Endodermal cell (in vitro differentiated cells): ENCODE measurements around the gene ARHGEF12. TPM values are rescaled to one million over a fixed set of nuclear protein-coding genes. Genes with fewer than 3 reads are reported as not detected.

Experiments
- DNase-seq: peaks from one replicate; pipeline ENCODE4 v3.0.0-alpha.2; 2017
- H3K27ac ChIP-seq: 2 replicates; pipeline ENCODE4 v1.5.1; 2013; ENCODE audit warnings: mild to moderate bottlenecking, low read depth, low read length, moderate library complexity
- H3K27me3 ChIP-seq: 2 replicates; pipeline ENCODE4 v1.6.1; 2013; ENCODE audit warnings: mild to moderate bottlenecking, low read length, moderate library complexity; ENCODE audit not compliant: insufficient read depth, control insufficient read depth, poor library complexity, severe bottlenecking
- H3K36me3 ChIP-seq: 2 replicates; pipeline ENCODE4 v1.7.0; 2013; ENCODE audit warnings: mild to moderate bottlenecking, low read length, moderate library complexity; ENCODE audit not compliant: control insufficient read depth, insufficient read depth
- H3K4me1 ChIP-seq: one replicate; pipeline ENCODE4 v1.7.0; 2013; ENCODE audit warnings: low read length; ENCODE audit not compliant: control insufficient read depth, insufficient read depth
- H3K4me3 ChIP-seq: 2 replicates; pipeline ENCODE4 v1.5.1; 2013; ENCODE audit warnings: mild to moderate bottlenecking, low read length, moderate library complexity
- H3K9ac ChIP-seq: 2 replicates; pipeline ENCODE4 v1.6.1; 2013; ENCODE audit warnings: mild to moderate bottlenecking, low read length, moderate library complexity; ENCODE audit not compliant: poor library complexity, severe bottlenecking; ENCODE audit errors: extremely low read depth
- H3K9me3 ChIP-seq: 2 replicates; pipeline ENCODE4 v1.6.1; 2013; ENCODE audit warnings: mild to moderate bottlenecking, low read length, moderate library complexity; ENCODE audit not compliant: control insufficient read depth
- H3K27ac Mint-ChIP-seq: 2 replicates; pipeline ENCODE4 v1.8.0; 2020; ENCODE audit warnings: mixed read lengths
- H3K27me3 Mint-ChIP-seq: 2 replicates; pipeline ENCODE4 v1.8.0; 2021; ENCODE audit warnings: mild to moderate bottlenecking, mixed read lengths; ENCODE audit not compliant: insufficient read depth
- H3K36me3 Mint-ChIP-seq: 2 replicates; pipeline ENCODE4 v1.8.0; 2020; ENCODE audit warnings: low read depth, mixed read lengths
- H3K4me1 Mint-ChIP-seq: 2 replicates; pipeline ENCODE4 v1.8.0; 2020; ENCODE audit warnings: mixed read lengths
- H3K4me3 Mint-ChIP-seq: 2 replicates; pipeline ENCODE4 v1.8.0; 2020; ENCODE audit warnings: mild to moderate bottlenecking, moderate library complexity, mixed read lengths
- H3K9me3 Mint-ChIP-seq: 2 replicates; pipeline ENCODE4 v1.8.0; 2020; ENCODE audit warnings: mild to moderate bottlenecking, mixed read lengths
- WGBS, 2 experiments: methylation state at CpG; one replicate each; pipeline versions ENCODE4 v1.1.5 to v1.1.7; 2013; ENCODE audit warnings: missing lambda C conversion rate in 2 of 2, mixed read lengths in 1 of 2; ENCODE audit not compliant: insufficient coverage in 1 of 2, insufficient read length in 1 of 2; 5-methylcytosine and 5-hydroxymethylcytosine counted together
- total RNA-seq, 2 donors: library from RNA; stranded (reverse); fragmentation: NEBNext Ultra II Directional in 1 of 2; extraction: Animal tissue kit (Norgen Biotek cat#: 25700) in 1 of 2; gene quantifications; 2 replicates in 1 of 2; 3 replicates in 1 of 2; pipeline ENCODE4 v1.2.1, GENCODE V29; 2021
- TF ChIP-seq, protein P1 (sequence below): fragments of 200-600 bp; sonication (generic); conservative IDR thresholded peaks from 2 replicates; pipeline ENCODE4 v1.5.0; 2021; ENCODE audit warnings: antibody characterized with exemption, mild to moderate bottlenecking

Gene ARHGEF12
- total RNA-seq, 2 donors from 2014 or later, result 35.3 to 38.7 TPM

DNA sequence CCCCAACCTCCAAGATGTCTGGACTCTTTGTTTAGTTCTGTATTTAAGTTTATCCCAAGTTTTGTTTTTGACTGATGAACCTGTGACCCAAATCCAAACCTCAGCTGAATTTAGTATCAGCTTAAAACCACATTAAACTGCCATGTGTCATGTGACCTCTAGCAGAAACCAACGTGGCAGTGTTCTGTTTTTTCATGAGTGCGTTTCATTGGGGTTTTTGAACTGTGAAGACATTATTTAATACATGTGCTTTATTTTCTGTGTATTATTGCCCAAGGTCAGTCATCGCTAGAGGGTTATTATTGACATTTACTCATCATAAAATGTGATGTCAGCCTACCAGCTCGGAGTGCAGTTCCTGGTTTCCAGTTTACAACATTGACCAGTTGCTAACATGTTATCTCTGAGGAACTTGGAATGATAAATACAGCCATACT, 9.3 kb upstream of the ARHGEF12 start:
- DNase-seq, result no peak
- peaks cover 20% of the 10 kb centered on the region for H3K36me3 Mint-ChIP-seq
- peaks cover 5% of the 10 kb centered on the region for H3K27me3 Mint-ChIP-seq
- H3K9me3 Mint-ChIP-seq, result no peaks in the 10 kb centered on the region
- H3K27ac Mint-ChIP-seq, result no peak overlapping the region
- H3K4me1 Mint-ChIP-seq, result peaks cover 9% of the 10 kb centered on the region
- Histone ChIP-seq H3K36me3 (peaks cover 29% of the 10 kb centered on the region), H3K27me3 (no peaks in the 10 kb centered on the region), H3K4me1 (peaks cover 9% of the 10 kb centered on the region), H3K4me3 (peak overlapping the region; percentile 96), H3K9ac (no peak overlapping the region), H3K9me3 (no peaks in the 10 kb centered on the region), H3K27ac (no peak overlapping the region)
- WGBS, 2 experiments, result 88 to 89% methylated on average over 3 to 4 of the region's 4 CpGs
- H3K4me3 Mint-ChIP-seq, result peak overlapping the region; percentile 67
- TF ChIP-seq, protein P1, sequence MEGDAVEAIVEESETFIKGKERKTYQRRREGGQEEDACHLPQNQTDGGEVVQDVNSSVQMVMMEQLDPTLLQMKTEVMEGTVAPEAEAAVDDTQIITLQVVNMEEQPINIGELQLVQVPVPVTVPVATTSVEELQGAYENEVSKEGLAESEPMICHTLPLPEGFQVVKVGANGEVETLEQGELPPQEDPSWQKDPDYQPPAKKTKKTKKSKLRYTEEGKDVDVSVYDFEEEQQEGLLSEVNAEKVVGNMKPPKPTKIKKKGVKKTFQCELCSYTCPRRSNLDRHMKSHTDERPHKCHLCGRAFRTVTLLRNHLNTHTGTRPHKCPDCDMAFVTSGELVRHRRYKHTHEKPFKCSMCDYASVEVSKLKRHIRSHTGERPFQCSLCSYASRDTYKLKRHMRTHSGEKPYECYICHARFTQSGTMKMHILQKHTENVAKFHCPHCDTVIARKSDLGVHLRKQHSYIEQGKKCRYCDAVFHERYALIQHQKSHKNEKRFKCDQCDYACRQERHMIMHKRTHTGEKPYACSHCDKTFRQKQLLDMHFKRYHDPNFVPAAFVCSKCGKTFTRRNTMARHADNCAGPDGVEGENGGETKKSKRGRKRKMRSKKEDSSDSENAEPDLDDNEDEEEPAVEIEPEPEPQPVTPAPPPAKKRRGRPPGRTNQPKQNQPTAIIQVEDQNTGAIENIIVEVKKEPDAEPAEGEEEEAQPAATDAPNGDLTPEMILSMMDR, result no peak

DNA sequence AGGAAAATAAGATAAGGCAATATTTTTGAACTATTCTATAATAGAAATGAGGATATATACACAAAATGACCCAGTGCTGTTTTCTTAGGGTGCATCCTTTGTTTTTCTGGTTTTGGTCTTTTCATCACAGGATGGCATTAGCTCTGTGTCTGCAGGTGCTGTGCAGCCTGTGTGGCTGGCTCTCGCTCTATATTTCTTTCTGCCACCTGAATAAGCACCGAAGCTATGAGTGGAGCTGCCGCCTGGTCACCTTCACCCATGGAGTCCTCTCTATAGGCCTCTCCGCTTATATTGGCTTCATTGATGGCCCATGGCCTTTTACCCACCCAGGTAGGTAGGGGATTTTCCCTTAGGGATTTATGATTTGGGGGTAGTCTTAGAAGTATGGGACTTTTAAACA, 8.9 kb upstream of the ARHGEF12 start:
- Histone ChIP-seq H3K4me1 (peaks cover 9% of the 10 kb centered on the region), H3K9ac (no peak overlapping the region), H3K4me3 (peak overlapping the region; percentile 96), H3K27ac (no peak overlapping the region), H3K27me3 (no peaks in the 10 kb centered on the region), H3K36me3 (peaks cover 29% of the 10 kb centered on the region), H3K9me3 (no peaks in the 10 kb centered on the region)
- TF ChIP-seq, protein P1, result no peak
- WGBS, 2 experiments, result 94 to 100% methylated on average over 1 to 4 of the region's 4 CpGs
- peaks cover 21% of the 10 kb centered on the region for H3K36me3 Mint-ChIP-seq
- peaks cover 9% of the 10 kb centered on the region for H3K4me1 Mint-ChIP-seq
- H3K9me3 Mint-ChIP-seq, result no peaks in the 10 kb centered on the region
- H3K27ac Mint-ChIP-seq, result no peak overlapping the region
- no peak overlapping the region for H3K4me3 Mint-ChIP-seq
- peak; percentile 7 for DNase-seq
- peaks cover 5% of the 10 kb centered on the region for H3K27me3 Mint-ChIP-seq

DNA sequence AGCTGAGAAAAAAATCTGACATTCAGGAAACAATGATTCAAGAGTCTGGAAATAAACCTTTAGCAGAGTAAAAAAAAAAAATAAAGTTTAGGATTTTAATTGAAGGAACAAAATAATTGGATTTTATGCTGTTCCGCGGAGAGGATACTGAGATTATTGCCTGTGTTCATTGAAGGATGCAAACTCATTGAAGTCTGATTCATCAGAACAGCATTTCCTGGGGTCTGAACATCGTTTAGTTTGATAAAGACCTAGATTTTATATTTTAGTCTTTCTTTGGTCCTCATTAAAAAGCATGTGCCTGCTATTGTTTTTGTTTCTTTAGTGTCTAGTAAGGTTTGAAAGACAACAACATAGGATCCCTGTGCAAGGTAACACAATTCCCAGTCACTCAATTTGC, 6.7 kb upstream of the ARHGEF12 start:
- Mint-ChIP-seq H3K27me3 (no peaks in the 10 kb centered on the region), H3K4me3 (no peak overlapping the region), H3K4me1 (peaks cover 12% of the 10 kb centered on the region), H3K9me3 (no peaks in the 10 kb centered on the region), H3K36me3 (peaks cover 21% of the 10 kb centered on the region), H3K27ac (no peak overlapping the region)
- 78% methylated on average over 3 of the region's 3 CpGs; no CpG with 5 or more reads in 1 of the 2 experiments for WGBS, 2 experiments
- Histone ChIP-seq H3K36me3 (peaks cover 29% of the 10 kb centered on the region), H3K27me3 (no peaks in the 10 kb centered on the region), H3K9me3 (no peaks in the 10 kb centered on the region), H3K27ac (no peak overlapping the region), H3K9ac (no peak overlapping the region), H3K4me1 (peaks cover 9% of the 10 kb centered on the region), H3K4me3 (no peak overlapping the region)
- DNase-seq, result no peak
- TF ChIP-seq, protein P1, result no peak
